Hepatocyte (in vitro differentiated cells): ENCODE measurements around the gene RABEP2.
"Not testable (repeated sequence)": the region's sequence is repeated elsewhere in the genome, so short reads cannot be mapped to it uniquely, and the experiment has no call there.

Source experiments
- EZH2 ChIP-seq: fragments of 200-600 bp; sonication (generic); IDR thresholded peaks from 2 replicates; pipeline ENCODE4 v1.6.1; 2016; ENCODE audit warnings: antibody characterized with exemption, mild to moderate bottlenecking, borderline replicate concordance
- TF ChIP-seq, protein P1 (sequence below): fragments of 200-600 bp; sonication (generic); IDR thresholded peaks from 2 replicates; pipeline ENCODE4 v1.5.1; 2016; ENCODE audit warnings: antibody characterized with exemption, mild to moderate bottlenecking; ENCODE audit not compliant: poor library complexity

DNA sequence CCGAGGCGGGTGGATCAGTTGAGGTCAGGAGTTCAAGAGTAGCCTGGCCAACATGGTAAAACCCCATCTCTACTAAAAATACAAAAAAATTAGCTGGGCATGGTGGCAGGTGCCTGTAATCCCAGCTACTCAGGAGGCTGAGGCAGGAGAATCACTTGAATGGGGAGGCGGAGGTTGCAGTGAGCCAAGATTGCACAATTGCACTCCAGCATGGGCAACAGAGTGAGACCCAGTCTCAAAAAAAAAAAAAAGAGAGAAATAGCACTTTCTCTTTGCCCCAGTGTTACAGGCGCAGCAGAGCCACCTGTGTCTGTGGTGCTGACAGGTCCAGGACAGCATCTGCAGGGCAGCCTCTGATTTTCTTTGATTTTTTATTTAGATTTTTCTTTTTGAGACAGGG lies 43.5 kb downstream of the RABEP2 start:
- TF ChIP-seq, protein P1, sequence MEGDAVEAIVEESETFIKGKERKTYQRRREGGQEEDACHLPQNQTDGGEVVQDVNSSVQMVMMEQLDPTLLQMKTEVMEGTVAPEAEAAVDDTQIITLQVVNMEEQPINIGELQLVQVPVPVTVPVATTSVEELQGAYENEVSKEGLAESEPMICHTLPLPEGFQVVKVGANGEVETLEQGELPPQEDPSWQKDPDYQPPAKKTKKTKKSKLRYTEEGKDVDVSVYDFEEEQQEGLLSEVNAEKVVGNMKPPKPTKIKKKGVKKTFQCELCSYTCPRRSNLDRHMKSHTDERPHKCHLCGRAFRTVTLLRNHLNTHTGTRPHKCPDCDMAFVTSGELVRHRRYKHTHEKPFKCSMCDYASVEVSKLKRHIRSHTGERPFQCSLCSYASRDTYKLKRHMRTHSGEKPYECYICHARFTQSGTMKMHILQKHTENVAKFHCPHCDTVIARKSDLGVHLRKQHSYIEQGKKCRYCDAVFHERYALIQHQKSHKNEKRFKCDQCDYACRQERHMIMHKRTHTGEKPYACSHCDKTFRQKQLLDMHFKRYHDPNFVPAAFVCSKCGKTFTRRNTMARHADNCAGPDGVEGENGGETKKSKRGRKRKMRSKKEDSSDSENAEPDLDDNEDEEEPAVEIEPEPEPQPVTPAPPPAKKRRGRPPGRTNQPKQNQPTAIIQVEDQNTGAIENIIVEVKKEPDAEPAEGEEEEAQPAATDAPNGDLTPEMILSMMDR: not testable (repeated sequence)
- not testable (repeated sequence) for TF ChIP-seq EZH2
